HG03439 (cell line): ENCODE results near the gene CASZ1.

ENCODE experiments used
- ATAC-seq: cut with Tn5 transposase; IDR thresholded peaks from one replicate; pipeline ENCODE4 v1.9.1; 2021; ENCODE audit warnings: mild to moderate bottlenecking, moderate library complexity; ENCODE audit not compliant: unreplicated experiment

The CASZ1 gene

DNA sequence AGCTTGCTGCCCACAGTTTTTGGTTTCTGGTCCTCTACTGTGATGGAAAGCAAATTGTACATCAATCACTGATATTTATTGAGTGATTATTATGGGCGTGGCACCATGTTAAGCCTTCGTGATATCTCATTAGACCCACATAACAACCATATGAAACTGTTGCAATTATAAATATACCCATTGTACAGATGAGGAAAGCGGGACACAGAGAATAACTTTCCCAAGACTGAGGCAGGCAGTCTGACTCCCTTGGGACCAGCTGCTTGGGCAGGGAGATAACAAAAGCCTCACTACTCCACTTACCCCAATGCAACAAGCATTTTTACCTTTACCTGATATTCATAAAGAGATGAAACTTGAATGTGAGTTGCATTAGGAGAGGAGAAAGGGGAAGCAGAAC is 4.3 kb upstream of the CASZ1 start:
- no peak for ATAC-seq

DNA sequence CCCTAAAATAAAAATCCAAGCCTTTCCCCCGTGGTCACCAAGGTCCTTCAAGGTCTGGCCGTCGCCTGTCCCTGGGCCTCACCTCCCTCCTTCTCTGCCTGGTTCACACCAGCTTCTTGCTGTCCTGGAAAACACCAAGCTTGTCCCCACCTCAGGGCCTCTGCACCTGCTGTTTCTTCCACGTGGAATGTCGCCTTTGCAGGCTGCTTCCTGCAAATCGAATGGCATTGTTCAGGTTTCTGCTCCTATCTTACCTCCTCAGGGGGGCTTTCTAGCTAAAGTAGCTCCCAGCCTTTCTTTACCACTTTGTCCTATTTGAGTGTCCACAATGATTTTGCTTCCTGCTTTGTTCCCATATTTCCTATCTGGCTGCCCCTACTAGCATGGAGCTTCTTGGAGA is 3.3 kb upstream of the CASZ1 start:
- ATAC-seq: no peak

DNA sequence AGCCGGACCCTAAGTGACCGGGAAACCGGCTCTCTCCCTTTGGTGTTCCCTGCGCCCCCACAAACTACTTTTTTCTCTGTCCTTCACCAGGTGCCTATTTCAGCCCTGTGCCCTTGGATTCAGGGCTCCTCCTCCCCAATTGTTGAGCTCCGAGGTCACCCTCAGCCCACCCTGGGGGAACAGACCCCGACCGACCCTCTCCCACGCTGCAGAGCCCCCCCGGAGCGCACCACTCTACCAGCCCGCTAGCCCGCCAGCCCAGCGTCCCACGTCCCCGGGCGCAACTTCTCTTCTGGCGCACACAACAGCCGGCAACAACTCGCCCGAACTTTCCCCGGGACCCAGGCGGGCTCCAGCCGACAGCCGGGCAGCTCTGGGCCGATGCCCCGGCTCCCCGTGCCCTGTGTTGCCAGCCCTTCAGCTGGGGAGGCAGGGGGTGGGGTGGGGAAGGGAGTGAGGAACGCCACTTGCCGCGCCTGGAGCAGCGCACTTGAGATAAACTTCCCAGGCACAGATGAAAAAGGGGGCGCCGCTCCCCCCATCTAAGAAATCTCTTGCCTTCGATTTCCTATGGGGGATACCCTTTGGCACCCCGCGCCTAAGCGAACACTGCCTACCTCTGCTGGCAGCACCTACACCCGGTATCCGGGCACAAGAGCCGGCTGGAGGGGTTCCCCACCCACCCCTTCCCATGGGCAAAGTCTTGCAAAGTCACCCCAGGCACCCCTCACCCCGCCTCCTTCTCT is 997 bp downstream of the CASZ1 start:
- no peak for ATAC-seq

DNA sequence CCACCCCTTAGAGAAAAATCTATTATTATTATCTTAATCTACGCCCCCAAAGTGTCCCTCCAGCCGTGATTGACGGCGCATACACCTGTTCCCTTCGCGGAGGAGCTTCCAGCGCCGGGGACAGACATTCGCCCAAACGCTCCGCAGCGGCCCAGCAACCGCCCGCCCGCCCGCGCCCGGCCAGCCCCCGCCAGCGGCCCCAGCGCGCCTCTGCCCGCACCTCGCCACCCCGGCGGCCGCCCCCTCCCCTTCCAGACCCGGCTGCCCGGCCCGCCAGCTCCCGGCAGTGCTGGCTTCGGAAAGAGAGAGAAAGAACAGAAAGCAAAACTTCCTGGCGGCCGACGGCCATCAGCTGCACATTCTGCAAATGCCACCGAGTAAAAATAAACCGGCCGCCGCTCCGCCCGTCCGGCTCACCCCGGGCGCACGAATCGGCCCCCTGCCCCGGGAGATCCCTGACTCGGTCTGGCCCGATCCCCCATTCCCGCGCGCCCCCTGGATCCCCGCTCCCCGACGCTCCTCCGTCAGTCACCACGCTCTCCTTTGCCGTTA is 1.6 kb downstream of the CASZ1 start:
- no peak for ATAC-seq

DNA sequence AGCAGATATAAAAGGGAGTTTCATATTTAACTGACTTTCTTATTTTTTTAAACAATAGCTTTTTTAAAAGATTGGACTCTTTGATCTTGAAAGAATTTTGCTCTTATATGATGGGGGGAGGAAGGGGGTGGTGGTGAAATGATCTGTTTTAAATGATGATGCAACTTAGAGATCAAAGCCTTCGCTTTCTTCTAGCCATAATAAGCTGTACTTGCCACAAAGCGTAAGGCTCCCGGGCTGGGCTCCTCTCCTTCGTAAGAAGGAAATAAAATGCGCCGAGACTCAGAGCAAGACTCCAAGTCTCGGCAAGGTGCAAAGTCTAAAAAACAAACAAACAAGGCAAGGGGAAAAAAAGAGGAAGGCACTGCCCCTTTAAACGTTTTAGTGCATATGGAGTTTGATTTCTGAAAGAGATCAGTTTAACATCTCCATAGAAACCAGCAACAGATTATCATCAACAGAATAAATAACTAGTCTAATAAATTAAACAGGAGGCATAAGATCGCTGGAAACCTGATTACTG is 3.3 kb downstream of the CASZ1 start:
- ATAC-seq: no peak

DNA sequence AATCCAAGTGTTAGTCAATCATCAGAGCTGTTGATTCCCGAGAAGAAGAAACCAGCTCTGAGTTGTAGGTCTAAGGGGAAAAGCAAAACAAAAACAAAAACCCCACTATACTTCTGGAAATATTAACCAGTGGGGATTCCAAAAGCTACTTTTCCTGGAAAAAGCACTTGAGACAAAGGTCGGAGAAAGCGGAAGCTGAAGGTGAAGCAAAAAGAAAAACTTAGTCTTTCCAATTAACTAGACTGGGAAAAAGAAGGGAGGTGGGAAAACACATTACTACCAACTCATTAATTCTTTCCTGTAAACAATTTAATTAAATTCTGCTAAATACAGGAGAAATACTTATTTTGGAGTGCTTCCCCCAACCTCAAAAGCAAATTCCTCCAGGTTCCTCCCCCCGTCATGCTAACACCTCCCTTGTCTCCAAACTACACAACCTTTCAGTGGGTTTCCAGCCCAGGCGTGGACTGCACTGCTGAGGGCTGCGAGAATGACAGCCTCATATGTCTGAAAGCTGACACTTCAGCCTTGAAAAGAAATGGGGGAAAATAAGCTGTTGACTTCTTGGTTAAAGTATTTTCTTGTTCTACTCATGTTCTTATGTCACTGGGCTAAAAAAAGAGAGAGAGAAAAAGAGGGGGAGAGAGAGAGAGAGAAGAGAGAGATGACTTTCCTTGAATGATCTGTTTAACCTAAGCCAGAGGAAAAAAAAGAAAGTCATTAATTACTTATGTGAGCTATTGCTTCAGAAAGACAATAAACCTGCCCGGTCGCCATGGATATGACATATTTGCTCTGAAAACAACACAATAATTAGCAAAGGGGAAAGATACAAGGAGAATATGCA is 5.1 kb downstream of the CASZ1 start:
- ATAC-seq: no peak

DNA sequence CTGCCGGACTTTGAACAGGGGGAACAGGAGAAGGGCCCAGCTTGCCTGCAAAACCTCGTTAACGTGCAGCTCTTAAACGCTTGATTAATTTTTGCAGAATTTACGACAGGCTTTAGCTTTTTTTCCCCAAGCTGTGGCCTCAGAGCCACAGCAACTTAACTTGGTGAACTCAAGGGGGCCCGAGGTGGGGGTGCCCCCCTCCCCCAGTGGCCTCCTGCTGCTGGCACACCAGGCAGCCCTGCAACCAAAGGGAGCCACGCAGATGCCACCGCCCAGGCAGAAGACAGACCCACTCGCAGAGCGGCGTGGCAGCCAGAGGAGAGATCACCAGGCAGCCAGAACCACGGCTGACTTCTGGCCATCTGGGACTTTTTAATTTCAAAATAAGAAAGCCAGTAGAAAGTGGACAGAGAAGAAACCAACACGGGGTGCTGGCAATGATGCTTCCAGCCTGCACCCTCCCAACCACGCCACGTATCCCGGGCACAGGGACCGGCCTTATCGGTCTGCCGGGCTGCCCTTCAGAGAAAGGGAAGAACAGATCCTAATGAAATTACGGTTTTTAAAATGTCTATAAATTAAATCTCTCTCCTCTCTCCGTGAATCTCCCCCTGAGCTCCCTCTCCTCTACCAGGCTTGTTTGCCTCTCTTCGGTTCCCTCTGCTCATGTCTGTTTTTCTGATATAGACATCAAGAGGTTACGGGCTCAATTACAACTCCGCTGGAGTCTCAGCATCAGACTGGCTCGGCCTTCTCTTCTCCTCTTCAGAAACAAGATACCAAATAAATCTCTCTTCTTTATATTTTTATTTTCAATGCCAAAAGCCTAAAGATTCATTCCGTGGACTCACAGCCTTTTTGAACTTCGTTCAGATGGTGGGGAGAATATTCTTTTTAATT is 6.4 kb downstream of the CASZ1 start:
- no peak for ATAC-seq

DNA sequence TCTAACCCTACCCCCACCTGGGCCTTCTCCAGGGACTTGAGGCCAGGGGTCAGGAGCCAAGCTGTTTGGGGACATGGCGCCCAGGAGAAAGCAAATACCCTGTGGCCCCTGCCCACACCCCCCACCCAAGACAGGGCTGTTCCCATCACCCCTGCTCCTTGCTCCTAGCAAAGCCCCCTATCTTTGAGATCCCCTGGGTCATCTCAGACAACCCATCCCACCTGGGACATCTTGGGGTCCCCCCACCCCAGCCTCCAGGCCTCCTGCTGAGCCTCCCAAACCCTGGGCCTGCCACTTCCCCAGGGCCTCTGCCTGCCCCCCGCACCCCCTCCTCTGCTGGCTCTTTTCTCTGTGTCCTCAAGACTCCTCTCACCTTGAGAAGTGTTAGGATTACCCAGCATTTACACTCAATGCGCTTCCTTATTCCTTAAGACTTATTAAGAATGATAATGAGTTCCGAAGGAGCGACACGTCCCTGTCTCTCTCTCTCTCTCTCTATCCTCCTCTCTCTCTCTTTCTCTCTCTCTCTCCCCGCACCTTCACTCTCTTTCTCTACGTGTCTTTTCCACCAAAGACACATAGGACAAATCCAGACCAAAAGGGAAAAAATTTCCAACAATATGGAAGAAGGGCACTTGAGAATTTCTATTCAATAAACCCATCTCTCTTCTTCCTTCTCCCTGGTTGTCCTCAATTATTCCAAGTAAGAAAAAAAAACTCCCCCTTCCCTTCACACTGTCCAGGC is 7.2 kb downstream of the CASZ1 start:
- no peak for ATAC-seq

DNA sequence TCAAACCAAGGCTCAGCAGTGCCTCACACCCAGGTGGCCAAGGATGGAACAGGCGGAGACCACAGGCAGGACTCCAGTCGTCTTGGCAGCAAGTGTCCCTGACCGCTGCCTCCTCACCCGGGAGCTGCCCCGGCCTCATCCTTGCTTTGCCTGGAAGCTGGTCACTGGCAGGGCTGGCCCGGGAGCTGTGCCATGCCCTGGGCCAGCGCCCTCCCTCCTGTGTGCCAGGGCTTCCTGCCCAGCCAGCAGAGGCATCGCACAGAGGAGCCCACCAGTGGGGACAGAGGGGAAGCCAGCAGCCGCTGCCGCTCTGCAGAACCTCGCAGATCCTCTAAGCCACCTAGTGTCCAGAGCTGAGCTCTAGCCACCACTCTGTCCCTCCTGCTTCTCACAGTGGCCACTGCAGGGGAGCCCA is 7.8 kb downstream of the CASZ1 start:
- no peak for ATAC-seq

DNA sequence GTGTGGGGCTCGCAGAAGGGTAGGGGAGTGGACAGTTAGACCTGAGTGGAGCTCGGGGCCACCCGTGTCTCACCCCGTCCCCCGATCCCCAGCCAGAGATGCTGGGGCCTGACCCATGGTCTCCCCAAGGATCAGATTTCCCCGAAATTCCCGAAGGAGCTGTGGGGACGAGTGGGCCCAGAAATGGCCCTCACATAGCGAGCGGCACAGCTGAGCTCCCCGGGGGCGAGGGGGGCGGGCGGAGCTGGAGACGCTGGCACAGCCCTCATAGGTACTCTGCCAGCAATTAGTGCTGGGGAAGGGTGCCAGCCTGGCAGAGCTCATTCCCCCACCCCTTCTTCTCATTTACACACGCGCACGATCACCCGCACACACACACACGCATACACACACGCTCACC is 9.2 kb downstream of the CASZ1 start:
- no peak for ATAC-seq

DNA sequence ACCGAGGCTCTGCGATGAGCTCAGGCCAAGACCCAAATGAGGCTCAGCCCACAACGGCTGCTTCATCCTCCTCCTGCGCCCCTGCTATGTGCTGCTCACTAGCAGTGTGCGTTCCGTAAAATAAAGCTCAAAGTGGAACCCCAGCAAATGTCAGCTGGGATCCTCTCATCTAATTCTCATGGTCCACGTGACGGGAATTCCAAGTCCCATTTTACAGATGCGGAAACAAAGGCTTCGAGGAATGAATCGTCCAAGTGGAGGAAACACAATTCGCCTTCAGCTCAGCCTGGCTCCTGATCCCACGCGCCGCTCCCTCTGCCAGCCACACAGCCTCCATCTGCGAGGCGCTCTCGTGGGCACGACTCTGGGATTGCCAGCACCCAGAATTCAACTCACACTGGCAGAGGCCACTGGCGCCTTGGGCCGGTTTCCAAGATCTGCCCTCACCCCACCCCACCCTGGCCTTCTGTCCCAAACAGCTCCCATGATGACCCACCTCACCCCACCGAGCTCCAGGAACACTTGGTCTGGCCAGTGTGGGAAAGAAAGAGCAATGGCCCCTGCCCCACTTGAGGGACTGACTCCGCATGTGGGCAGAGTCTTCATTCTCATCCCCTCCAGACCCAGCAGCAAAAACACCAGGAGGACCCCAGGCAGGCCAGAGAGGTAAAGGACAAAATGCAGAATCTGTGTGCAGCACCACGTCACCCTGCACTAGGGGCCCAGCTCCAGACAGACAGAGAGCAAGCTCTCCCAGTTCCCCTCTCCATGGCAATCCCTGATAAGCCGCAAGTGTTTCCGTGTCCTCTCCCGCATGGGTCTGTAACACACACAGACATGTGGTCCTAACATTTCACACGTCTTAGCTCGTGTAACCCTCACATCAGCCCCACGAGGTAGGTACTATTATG is 10.5 kb downstream of the CASZ1 start:
- ATAC-seq: no peak

DNA sequence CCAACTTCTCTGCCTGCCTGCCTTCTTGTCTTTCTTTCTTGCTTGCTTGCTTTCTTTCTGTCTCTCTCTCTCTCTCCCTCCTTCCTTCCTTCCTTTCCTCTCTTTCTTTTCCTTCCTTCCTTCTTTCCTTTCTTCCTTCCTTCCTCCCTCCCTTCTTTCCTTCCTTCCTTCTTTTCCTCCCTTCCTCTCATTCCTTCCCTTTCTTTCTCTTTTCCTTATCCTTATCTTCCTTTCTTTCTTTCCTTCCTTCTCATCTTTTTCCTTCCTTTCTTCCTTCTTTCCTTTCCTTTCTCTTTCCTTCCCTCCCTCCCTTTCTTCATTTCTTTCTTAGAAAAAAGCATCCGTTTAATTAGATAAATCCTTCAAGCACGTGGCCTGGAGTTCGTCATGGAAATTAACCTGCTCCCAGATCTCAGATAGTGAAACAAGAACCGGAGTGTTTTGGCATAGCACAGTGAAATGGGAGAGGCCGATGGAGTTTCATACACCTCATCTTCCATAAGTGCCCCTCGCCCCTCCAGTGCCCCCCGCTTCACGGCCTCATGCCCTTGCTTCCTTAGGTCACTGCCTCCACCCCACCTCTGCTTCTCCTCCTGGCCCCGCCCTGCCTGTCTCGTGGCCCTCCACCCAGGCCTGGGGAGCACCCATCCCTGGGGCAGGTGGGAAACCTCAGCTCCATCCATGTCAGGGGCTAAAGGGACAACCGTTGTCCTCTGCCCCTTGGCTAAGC is 11.3 kb downstream of the CASZ1 start:
- ATAC-seq: no peak

DNA sequence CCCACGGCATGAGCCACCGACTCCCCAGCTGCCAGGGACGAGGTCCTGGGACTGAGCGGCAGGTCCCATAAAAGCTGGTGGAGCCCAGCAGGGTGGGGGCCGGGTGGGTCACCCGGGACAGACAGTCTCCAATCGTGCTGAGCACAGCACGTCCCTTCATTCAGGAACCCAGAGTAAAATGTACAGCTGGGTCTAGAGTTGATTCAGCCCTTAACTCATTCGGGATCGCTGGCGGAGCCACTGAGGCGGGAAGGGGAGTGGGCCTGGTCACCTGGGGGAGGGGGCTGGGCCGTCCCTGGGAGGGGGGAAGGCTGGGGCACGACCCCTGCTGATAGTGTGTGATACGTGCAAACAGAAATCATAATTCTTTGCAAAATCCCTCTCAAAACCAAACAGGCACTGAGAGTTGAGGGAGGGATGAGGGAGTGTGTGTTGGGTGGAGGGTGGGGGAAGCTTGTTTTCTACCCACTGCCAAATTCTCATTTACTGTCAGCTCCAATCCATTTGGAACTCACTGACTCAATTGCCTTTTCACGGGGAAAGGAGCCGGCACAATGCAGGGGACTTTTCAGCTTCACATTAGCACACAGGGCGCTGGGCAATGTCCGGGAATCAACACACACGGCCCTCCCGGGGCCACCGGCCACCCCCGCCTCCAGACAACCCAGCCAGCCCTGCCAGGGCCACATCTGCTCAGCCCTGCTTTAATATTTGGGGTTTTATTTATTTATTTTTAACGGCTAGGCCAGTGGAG is 13.8 kb downstream of the CASZ1 start:
- no peak for ATAC-seq

DNA sequence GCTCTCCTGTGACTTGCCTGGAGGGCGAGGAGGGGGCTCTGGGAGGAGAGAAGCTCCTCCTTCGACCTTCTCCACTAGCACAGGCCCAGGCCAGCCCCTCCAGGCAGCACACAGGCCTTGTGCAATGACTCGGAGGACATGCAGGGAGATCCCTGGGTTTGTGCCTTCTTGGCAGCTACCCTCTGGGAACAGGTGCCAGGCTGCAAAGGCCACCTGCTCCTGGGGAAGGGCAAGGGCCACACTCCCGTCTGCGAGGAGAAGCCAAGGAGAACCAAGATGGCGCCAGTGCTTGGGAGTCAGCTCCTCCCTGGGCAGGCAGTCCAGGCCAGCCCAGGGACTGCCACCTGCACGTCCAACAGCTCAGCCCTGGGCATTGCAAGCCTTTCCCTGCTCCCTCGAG is 15.3 kb downstream of the CASZ1 start:
- ATAC-seq: no peak

DNA sequence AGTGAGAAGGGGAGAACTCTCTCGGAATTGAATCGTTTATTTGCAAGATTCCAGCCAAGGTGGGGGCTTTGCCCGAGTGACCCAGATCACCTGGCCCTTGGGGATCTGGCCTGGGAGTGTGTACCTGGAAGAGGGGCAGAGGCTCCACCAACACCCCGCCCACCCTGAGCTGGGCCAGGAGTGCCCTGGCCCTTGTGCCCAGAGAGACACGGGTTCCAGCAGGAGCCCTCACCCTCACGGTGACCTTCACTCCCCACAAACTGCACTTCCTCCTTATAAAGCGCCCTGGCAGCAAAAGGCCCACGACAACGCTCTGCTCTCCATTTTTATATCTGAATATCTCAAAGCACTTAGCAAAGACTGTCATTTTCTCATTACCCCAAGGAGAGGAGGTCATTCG is 16.6 kb downstream of the CASZ1 start:
- no peak for ATAC-seq

DNA sequence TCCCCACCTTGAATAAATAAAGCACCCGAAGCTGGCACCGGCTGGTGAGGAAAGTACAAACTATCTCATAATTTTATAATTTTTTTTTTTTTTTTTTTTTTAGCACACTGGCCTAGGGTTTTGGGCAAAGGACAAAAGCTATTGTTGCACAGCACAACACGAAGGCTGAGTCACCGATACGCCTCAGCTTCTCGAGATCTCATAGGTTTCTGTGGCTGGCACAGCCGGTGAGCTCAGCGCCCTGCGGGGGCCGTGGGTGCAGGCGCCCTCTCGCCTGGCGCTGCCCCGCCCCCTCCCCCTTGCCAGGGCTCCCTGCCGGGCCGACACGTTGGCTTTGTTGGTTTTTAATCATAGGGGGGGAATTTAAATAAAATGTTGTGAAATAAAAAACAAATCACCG is 17.2 kb downstream of the CASZ1 start:
- no peak for ATAC-seq

DNA sequence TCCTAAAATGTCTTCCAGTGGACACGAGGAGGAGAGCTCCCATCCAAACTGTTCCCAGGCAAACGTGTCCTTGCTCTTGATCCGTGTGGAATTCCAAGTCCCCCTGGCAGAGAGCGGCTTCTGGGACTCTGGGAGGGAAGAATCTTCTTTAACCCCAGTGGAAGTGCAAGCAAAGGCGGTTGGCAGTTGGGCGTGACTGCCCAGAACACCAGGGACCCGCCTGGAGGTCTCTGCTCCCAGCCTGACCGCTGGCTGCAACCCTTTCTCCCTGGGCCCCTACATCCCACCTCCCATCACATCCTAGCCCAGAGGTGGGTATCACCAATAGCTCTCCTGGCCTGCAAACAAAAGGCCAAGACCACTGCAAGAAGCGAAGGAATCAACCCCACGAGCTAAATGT is 17.8 kb downstream of the CASZ1 start:
- ATAC-seq: no peak
